Measurements from ENCODE around the gene SLFN14.
"Not testable (repeated sequence)": the region's sequence is repeated elsewhere in the genome, so short reads cannot be mapped to it uniquely, and the experiment has no call there.

The SLFN14 gene

DNA sequence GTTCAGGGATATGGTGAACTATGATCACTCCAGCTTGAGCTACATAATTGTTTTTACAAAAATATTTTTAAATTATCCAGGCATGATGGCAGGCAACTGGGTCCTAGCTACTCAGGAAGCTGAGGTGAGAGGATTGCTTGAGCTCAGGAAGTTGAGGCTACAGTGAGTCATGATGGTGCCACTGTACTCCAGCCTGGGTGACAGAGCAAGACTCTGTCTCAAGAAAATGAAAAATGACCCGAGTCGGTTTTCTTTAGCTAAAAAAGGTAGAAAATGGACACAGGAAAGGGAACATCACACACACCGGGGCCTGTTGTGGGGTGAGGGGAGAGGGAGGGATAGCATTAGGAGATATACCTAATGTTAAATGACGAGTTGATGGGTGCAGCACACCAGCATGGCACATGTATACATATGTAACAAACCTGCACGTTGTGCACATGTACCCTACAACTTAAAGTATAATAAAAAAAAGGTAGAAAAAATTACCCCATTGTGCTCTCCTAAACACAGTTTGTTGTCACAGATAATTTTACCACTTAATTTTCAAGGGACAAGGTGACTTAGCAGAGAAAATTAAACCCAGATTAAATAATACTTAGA lies 38.9 kb downstream of the SLFN14 start:
- not testable (repeated sequence) for DNase-seq (ENCODE audit: low read depth)

DNA sequence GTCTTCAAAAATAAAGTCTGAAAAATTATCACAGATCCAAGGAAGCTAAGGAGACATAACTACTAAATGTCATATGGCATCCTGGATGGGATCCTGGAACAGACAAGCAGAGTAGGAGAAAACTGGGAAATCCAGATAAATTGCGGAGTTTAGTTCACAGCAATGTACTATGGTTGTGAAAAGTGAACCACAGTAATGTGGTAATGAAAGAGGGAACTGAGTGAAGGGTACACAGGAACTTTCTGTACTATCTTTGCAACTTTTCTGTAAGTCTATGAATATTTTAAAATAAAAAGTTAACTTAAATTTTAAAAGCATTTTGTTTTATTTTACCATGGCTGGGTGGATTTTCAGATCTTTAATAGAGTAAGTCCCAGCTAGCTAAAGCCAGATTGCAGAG lies 39.5 kb downstream of the SLFN14 start:
- no peak for DNase-seq (ENCODE audit: low read depth)

DNA sequence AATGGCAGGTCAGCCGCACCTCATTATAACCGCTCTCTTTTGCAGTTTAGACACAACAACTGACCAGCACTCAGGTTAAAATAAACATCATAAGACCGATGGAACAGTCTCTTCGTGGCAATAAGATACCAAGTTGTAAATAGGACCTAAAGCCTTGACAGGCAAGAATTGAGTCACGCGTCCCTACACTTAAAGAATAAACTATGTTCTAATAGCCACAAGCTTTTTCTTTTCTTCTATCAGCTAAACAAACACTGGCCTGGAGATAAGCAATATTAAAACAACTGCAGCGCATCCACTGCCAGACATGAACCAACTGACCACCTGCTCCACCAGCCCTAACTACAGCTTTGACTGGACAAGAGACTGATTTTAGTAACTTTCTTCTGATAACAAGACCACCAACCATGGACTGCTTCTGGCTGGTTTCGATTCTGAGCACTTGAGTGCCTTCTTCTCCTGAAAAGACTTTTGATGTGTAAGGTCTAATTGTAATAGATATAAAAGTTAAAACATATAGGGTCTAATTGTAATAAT lies 40.6 kb downstream of the SLFN14 start:
- no peak for DNase-seq (ENCODE audit: low read depth)

DNA sequence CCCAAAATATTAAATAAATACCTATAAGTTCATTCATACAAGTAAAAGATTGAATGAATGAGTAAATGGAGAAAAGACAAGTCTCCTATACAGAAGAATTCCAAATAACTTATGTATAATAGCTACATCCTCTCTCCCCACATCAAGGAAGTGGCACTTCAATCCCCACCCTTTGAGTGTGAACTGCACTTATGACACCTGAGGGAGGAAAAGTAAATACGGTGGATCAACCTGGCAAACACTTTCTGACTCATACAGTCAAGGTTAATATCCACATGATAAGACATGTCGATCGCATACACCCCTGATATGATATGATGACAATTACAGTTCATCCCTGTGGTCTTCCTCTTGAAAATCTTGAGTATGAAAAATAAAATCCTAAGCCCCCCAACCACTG lies 41.2 kb downstream of the SLFN14 start:
- no peak for DNase-seq (ENCODE audit: low read depth)

DNA sequence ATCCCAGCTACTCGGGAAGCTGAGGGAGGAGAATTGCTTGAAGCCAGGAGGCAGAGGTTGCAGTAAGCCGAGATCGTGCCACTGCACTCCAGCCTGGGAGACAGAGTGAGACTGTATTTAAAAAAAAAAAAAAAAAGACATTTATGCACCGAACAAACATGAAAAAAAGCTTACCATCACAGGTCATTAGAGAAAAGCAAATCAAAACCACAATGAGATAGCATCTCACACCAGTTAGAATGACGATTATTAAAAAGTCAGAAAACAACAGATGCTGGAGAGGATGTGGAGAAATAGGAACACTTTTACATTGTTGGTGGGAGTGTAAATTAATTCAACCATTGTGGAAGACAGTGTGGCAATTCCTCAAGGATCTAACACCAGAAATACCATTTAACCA lies 42.2 kb downstream of the SLFN14 start:
- DNase-seq (ENCODE audit: low read depth), result not testable (repeated sequence)

DNA sequence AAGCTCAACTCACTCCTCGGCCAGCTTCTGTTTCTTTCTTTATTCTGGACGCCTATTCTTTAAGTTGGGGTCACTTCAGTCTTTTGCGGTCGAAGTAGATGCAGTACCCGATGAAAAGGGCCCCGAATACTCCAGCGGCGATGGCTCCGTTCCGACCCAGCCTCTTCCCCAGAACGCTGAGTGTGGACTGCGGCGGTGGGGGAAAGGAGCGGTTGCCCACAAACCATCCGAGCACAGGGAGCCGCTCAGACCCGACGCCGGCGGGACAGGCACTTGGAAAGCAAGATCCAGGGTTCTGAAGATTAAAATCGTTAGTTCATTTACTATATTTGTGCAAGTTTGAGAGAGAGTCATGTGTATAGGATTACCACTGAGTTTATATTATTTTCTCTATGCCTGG lies 45.6 kb downstream of the SLFN14 start:
- DNase-seq (ENCODE audit: low read depth), result no peak

DNA sequence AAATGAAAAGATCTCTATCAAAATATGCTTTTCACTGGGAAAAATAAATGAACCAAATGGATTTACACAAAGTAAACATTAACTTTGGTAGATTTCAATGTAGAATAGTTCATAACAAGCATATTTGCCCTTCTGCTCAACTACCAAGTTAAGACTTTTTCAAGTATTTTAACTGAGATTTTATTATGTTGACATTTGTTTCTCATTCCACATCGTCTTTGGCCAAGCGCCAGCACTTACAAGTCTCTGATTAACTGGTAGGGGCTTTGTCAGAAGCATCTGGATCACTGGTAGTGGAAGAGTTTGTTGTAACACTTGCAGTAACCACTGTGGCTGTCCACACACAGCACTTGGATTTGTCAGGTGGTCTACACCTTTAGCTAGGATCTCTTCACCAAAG lies 46.1 kb downstream of the SLFN14 start:
- DNase-seq (ENCODE audit: low read depth), result no peak

All from activated T-cell treated with anti-CD3 and anti-CD28 coated beads for 48 hours (primary cell).